ENCODE data around the gene SPATA2.

GRCh38 chr20:49916146-49917002 is 1.0 kb upstream of the SPATA2 start:
- TF ChIP-seq CTCF (conservative IDR thresholded peaks at IDR 0.05) (no peak), ZFX (IDR thresholded peaks at IDR 0.05) (no peak)

Data from C4-2B (cell line).